ENCODE results near the gene MRPS2.

- no peak for TF ChIP-seq CTCF (IDR thresholded peaks at IDR 0.05 in 8 of 11, conservative IDR thresholded peaks at IDR 0.05 in 3 of 11)
- TF ChIP-seq POLR2AphosphoS5 (IDR thresholded peaks at IDR 0.05): no peak
- TF ChIP-seq POLR2A (IDR thresholded peaks at IDR 0.05): no peak
Observed at GRCh38 chr9:135491764-135492163, 8.7 kb upstream of the MRPS2 start.

Measured in spleen (tissue), 7 donors.